Liver (tissue), 9 donors: ENCODE data around the gene CDKN3. TPM values are rescaled to one million over a fixed set of nuclear protein-coding genes. Genes with fewer than 3 reads are reported as not detected.
"Not testable (repeated sequence)": the region's sequence is repeated elsewhere in the genome, so short reads cannot be mapped to it uniquely, and the experiment has no call there.

Experiments used
- DNase-seq: peaks from one replicate; pipeline ENCODE4 v3.0.0-alpha.2; 2017; ENCODE audit warnings: low spot score
- H3K27ac ChIP-seq, 2 donors: one replicate each; pipeline ENCODE4 v1.7.0; 2013; ENCODE audit warnings: inconsistent platforms in 2 of 2, low read length in 2 of 2, control low read depth in 1 of 2, low read depth in 1 of 2, mild to moderate bottlenecking in 1 of 2
- H3K27me3 ChIP-seq, 4 donors: one replicate each; pipeline versions ENCODE4 v1.6.1 to v1.7.0; 2013; ENCODE audit warnings: low read length in 3 of 4, inconsistent platforms in 1 of 4, mild to moderate bottlenecking in 1 of 4, moderate library complexity in 1 of 4; ENCODE audit not compliant: control insufficient read depth in 4 of 4, insufficient read depth in 4 of 4
- H3K36me3 ChIP-seq, 4 donors: one replicate each; pipeline versions ENCODE4 v1.6.1 to v1.7.0; 2013; ENCODE audit warnings: low read length in 3 of 4, mild to moderate bottlenecking in 3 of 4, low read depth in 1 of 4, moderate library complexity in 1 of 4; ENCODE audit not compliant: control insufficient read depth in 4 of 4, insufficient read depth in 3 of 4
- H3K4me1 ChIP-seq, 4 donors: one replicate each; pipeline versions ENCODE4 v1.6.1 to v1.7.0; 2013; ENCODE audit warnings: low read length in 3 of 4, mild to moderate bottlenecking in 3 of 4, moderate library complexity in 1 of 4; ENCODE audit not compliant: control insufficient read depth in 4 of 4, insufficient read depth in 4 of 4
- H3K4me3 ChIP-seq, 3 donors: one replicate each; pipeline versions ENCODE4 v1.6.1 to v1.7.0; 2013; ENCODE audit warnings: low read length in 3 of 3, control low read depth in 1 of 3, low read depth in 1 of 3, mild to moderate bottlenecking in 1 of 3
- H3K9ac ChIP-seq, 2 donors: one replicate each; pipeline ENCODE4 v1.7.0; 2013; ENCODE audit warnings: low read length in 2 of 2, mild to moderate bottlenecking in 2 of 2, moderate library complexity in 2 of 2, control low read depth in 1 of 2, low read depth in 1 of 2
- H3K9me3 ChIP-seq, 4 donors: one replicate each; pipeline versions ENCODE4 v1.6.1 to v1.7.0; 2013; ENCODE audit warnings: low read length in 3 of 4; ENCODE audit not compliant: control insufficient read depth in 4 of 4
- ATF3 ChIP-seq: IDR thresholded peaks from 2 replicates; pipeline ENCODE4 v1.6.1; 2016; ENCODE audit warnings: antibody characterized with exemption
- CTCF ChIP-seq: fragments of 150-350 bp; IDR thresholded peaks from 2 replicates; pipeline ENCODE4 v1.5.1; 2017; ENCODE audit warnings: improper control_type of control experiment, low read depth, low read length; ENCODE audit not compliant: missing input control
- EGR1 ChIP-seq, 2 donors: IDR thresholded peaks; 2 replicates each; pipeline ENCODE4 v1.6.1; 2016 to 2018; ENCODE audit warnings: antibody characterized with exemption in 2 of 2, low read depth in 2 of 2
- GABPA ChIP-seq, 2 donors: IDR thresholded peaks in 1 of 2; conservative IDR thresholded peaks in 1 of 2; 2 replicates each; pipeline ENCODE4 v1.6.1; 2016; ENCODE audit warnings: antibody characterized with exemption in 2 of 2, mild to moderate bottlenecking in 1 of 2, moderate library complexity in 1 of 2
- HNF4A ChIP-seq, 2 donors: conservative IDR thresholded peaks; 2 replicates each; pipeline ENCODE4 v1.6.1; 2016; ENCODE audit warnings: antibody characterized with exemption in 2 of 2, mild to moderate bottlenecking in 2 of 2
- HNF4G ChIP-seq: IDR thresholded peaks from 2 replicates; pipeline ENCODE4 v1.6.1; 2016; ENCODE audit warnings: antibody characterized with exemption
- MAX ChIP-seq: IDR thresholded peaks from 2 replicates; pipeline ENCODE4 v1.6.1; 2016; ENCODE audit warnings: antibody characterized with exemption
- REST ChIP-seq: IDR thresholded peaks from 2 replicates; pipeline ENCODE4 v1.6.1; 2016; ENCODE audit warnings: antibody characterized with exemption, mild to moderate bottlenecking
- RXRA ChIP-seq, 2 donors: IDR thresholded peaks; 2 replicates each; pipeline ENCODE4 v1.6.1; 2017 to 2018; ENCODE audit warnings: antibody characterized with exemption in 2 of 2, mild to moderate bottlenecking in 1 of 2
- SP1 ChIP-seq: IDR thresholded peaks from 2 replicates; pipeline ENCODE4 v1.6.1; 2018; ENCODE audit warnings: antibody characterized with exemption, mild to moderate bottlenecking
- TAF1 ChIP-seq: conservative IDR thresholded peaks from 2 replicates; pipeline ENCODE4 v1.6.1; 2016; ENCODE audit warnings: antibody characterized with exemption, mild to moderate bottlenecking
- YY1 ChIP-seq: IDR thresholded peaks from 2 replicates; pipeline ENCODE4 v1.6.1; 2016; ENCODE audit warnings: antibody characterized with exemption, mild to moderate bottlenecking
- ZBTB33 ChIP-seq: IDR thresholded peaks from 2 replicates; pipeline ENCODE4 v1.6.1; 2016; ENCODE audit warnings: antibody characterized with exemption
- WGBS: extraction: QIAGEN DNeasy Blood & Tissue Kit; methylation state at CpG from one replicate; pipeline ENCODE4 v1.1.7; 2013; 5-methylcytosine and 5-hydroxymethylcytosine counted together
- polyA plus RNA-seq, 2 donors: library from polyadenylated mRNA; stranded (reverse) in 1 of 2; unstranded in 1 of 2; fragments of 200-250 nt in 1 of 2; fragments of >200 nt in 1 of 2; fragmentation: Nextera tagmentation in 1 of 2; extraction: Ambion mirVana in 1 of 2; gene quantifications; one replicate each; pipeline versions ENCODE4 v1.2.1 to v1.2.3, GENCODE V29; 2013 to 2015
- total RNA-seq, 2 donors: library from RNA; depleted of rRNA; stranded (reverse); fragments of >200 nt; gene quantifications; one replicate each; pipeline ENCODE4 v1.2.3, GENCODE V29; 2014
- donor health status: healthy.
- donor health status: healthy.
- donor health status: healthy.
- donor health status: healthy.
- donor health status: healthy.

CDKN3 gene
- total and polyA plus RNA-seq, 4 donors = 0.50 to 33.9 (median 2.8) TPM

GRCh38 chr14:54392131-54392859 lies 4.5 kb upstream of the CDKN3 start:
- TF ChIP-seq ZBTB33 (no peak), ATF3 (no peak), EGR1 (IDR thresholded peaks at IDR 0.05; ENCODE audit: low read depth in 2 of 2) (no peak), GABPA (IDR thresholded peaks at IDR 0.05 in 1 of 2, conservative IDR thresholded peaks at IDR 0.05 in 1 of 2) (no peak), TAF1 (no peak), RXRA (IDR thresholded peaks at IDR 0.05) (no peak), CTCF (no peak), YY1 (no peak), REST (no peak), MAX (no peak), HNF4G (no peak), HNF4A (conservative IDR thresholded peaks at IDR 0.05) (no peak), SP1 (no peak)
- Histone ChIP-seq H3K27me3 (no peaks in the 10 kb centered on the region), H3K9ac (no peak overlapping the region), H3K36me3 (no peaks in the 10 kb centered on the region), H3K4me1 (peaks cover 3 to 8% (median 5%) of the 10 kb centered on the region in 4 donors), H3K4me3 (no peak overlapping the region), H3K27ac (no peak overlapping the region), H3K9me3 (no peaks in the 10 kb centered on the region)
- WGBS = 94% methylated on average over 14 of the region's 14 CpGs
- no peak for DNase-seq

GRCh38 chr14:54392986-54393884 lies 3.6 kb upstream of the CDKN3 start:
- H3K9me3 ChIP-seq, H3K27ac ChIP-seq, H3K27me3 ChIP-seq, H3K36me3 ChIP-seq, DNase-seq, H3K4me3 ChIP-seq, H3K9ac ChIP-seq: not testable (repeated sequence)
- peaks cover 3 to 12% (median 8%) of the 10 kb centered on the region in 4 donors for H3K4me1 ChIP-seq
- 93% methylated on average over 68 of the region's 68 CpGs for WGBS
